Brain microvascular endothelial cell (primary cell): ENCODE data around the gene B3GLCT.

Experiments used
- DNase-seq: peaks from one replicate; pipeline ENCODE4 v3.0.0-alpha.2; 2020
- H3K27ac ChIP-seq: fragments of 250-450 bp; sonication (Bioruptor Pico); 2 replicates; pipeline ENCODE4 v1.5.1; 2020; ENCODE audit warnings: mild to moderate bottlenecking, moderate library complexity
- H3K27me3 ChIP-seq: fragments of 250-450 bp; sonication (Bioruptor Pico); replicated peaks from 2 replicates; pipeline ENCODE4 v1.5.1; 2020; ENCODE audit warnings: mild to moderate bottlenecking
- H3K36me3 ChIP-seq: fragments of 250-450 bp; sonication (Bioruptor Pico); replicated peaks from 2 replicates; pipeline ENCODE4 v1.5.1; 2020; ENCODE audit warnings: mild to moderate bottlenecking
- H3K4me3 ChIP-seq: 2 replicates; pipeline ENCODE4 v1.5.1; 2011; ENCODE audit warnings: low read depth, mild to moderate bottlenecking, control low read depth, low read length, moderate library complexity
- in situ Hi-C: cut with HindIII; loops from 2 replicates; pipeline ENCODE4 v1.10.0; 2017; ENCODE audit warnings: low sequenced_read_pairs, low pct_ligation_motif_present
- TF ChIP-seq, protein P1 (sequence below): IDR thresholded peaks from 2 replicates; pipeline ENCODE4 v1.5.1; 2011; ENCODE audit warnings: low read depth, mild to moderate bottlenecking, moderate library complexity, low read length, control low read depth, inconsistent platforms; ENCODE audit errors: missing control alignments

B3GLCT gene

DNA sequence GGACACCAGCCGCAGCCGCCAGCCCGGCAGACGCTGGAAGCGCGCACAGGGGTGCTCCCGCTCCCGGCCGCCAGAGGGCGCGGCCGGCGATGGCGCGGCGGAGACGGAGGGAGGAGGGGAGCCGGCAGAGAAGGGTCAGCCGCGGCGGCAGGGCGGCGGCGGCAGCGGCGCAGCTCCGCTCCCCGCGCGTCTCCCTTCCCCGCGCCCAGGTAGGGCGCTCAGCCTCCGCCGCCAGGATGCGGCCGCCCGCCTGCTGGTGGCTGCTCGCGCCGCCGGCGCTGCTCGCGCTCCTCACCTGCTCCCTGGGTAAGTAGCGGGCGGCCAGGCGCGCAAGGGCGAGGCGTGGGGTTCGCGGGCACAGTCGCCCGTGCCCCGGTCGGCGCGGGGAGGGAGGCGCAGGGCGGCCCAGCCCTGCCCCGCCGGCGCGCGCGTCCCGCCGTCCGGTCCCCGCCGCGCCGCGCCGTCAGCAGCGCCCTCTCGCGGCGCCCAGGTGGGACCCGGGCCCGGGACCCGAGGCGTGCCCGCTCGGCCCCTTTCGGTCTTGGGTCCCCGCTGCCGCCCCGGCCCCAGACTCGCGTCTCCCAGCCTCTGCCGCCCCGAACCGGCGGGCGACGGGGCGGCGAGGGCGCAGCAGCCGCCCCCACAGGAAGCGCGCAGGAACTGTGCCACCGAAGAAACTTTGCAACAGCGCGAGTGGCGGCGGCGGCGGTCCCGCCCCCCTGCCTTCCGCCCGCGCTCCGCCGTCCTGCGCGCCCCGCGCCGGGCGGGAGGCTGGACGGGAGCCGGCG lies at the start of gene B3GLCT:
TSS of gene B3GLCT (plus strand) at position 127 of the 788 bp plus-strand sequence. CDS start at position 237, 110 bp downstream.
- peak; percentile 18 for DNase-seq
- Histone ChIP-seq H3K4me3 (peak within 1 kb of the TSS; percentile 68), H3K27ac (peak within 1 kb of the TSS; percentile 86), H3K27me3 (no peaks in the 10 kb centered on the region), H3K36me3 (no peaks in the 10 kb centered on the region)
- TF ChIP-seq, protein P1, sequence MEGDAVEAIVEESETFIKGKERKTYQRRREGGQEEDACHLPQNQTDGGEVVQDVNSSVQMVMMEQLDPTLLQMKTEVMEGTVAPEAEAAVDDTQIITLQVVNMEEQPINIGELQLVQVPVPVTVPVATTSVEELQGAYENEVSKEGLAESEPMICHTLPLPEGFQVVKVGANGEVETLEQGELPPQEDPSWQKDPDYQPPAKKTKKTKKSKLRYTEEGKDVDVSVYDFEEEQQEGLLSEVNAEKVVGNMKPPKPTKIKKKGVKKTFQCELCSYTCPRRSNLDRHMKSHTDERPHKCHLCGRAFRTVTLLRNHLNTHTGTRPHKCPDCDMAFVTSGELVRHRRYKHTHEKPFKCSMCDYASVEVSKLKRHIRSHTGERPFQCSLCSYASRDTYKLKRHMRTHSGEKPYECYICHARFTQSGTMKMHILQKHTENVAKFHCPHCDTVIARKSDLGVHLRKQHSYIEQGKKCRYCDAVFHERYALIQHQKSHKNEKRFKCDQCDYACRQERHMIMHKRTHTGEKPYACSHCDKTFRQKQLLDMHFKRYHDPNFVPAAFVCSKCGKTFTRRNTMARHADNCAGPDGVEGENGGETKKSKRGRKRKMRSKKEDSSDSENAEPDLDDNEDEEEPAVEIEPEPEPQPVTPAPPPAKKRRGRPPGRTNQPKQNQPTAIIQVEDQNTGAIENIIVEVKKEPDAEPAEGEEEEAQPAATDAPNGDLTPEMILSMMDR, result peak; percentile 60
- in situ Hi-C loops, result no loop called here

DNA sequence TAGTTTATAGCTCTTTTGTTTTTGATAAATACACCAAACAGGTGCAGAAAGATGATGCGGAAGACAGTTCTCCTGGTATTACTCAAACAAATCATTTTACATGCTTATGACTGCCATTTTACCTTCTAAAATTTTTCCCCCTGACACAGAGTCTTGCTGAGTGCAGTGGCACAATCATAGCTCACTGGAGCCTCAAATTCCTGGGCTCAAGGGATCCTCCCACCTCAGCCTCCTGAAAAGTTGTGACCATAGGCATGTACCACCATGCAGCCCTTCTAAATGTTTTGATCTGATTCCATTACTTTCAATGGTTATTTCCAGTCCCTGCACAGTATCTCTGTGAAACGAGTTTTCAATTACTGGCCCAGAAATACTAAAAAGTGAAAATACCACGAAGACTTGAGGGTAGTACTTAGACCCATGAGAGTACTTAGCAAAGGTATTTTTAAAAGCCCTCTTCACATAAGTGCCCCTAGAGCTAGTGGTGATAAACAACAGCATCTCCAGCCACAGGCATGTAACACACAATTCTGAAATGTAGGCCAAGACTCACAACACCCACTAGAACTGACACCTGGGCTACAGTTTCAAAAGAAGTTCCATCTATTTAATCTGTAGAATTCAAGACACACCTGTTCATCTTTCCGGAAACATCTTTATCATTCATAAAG lies 49.3 kb upstream of the B3GLCT start:
- TF ChIP-seq, protein P1, result no peak
- no peak for DNase-seq
- H3K4me3 ChIP-seq, result no peak overlapping the region
- H3K27ac ChIP-seq, result no peak overlapping the region
- in situ Hi-C loops, result no loop called here
- no peaks in the 10 kb centered on the region for H3K27me3 ChIP-seq
- peaks cover 56% of the 10 kb centered on the region for H3K36me3 ChIP-seq

DNA sequence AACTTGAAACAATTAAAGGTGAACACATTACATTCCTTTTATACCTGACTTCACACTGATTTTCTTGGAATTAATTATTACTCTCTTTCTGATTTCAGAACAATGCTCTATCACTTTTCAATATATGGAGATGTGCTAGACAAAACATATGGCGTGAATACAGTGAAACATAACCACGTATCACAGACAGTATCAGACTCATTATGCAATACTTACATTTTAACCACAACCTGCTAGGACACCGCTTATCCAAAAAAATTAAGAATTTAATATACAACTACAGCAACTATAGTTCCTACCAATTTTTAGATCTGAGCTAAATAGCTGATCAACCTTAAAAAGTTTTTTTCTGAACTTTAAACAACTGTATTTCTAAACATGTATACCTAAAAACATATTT lies 47.9 kb upstream of the B3GLCT start:
- peaks cover 45% of the 10 kb centered on the region for H3K36me3 ChIP-seq
- in situ Hi-C loops, result no loop called here
- H3K27ac ChIP-seq, result no peak overlapping the region
- no peaks in the 10 kb centered on the region for H3K27me3 ChIP-seq
- no peak overlapping the region for H3K4me3 ChIP-seq
- DNase-seq, result no peak
- TF ChIP-seq, protein P1, result no peak

DNA sequence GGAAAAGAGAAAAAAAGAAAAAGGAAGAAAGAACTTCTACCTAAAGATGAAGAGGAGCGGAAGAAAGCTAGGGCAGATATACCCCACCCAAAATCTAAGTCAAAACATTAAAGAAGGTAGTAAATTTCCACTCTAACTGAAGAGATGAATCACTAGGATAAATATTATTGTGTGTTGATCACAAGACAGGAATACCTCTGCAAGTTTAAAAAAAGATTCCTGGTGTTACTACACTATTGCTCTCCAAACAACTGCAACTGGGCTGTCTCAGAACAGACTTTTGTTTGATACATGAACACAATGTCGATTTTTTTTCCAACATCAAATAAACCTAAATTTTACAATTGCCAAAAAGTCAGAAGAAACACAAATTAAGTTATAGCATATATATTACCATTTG lies 44.8 kb upstream of the B3GLCT start:
- Histone ChIP-seq H3K36me3 (peaks cover 30% of the 10 kb centered on the region), H3K4me3 (no peak overlapping the region), H3K27ac (no peak overlapping the region), H3K27me3 (no peaks in the 10 kb centered on the region)
- TF ChIP-seq, protein P1, result no peak
- in situ Hi-C loops, result no loop called here
- no peak for DNase-seq

DNA sequence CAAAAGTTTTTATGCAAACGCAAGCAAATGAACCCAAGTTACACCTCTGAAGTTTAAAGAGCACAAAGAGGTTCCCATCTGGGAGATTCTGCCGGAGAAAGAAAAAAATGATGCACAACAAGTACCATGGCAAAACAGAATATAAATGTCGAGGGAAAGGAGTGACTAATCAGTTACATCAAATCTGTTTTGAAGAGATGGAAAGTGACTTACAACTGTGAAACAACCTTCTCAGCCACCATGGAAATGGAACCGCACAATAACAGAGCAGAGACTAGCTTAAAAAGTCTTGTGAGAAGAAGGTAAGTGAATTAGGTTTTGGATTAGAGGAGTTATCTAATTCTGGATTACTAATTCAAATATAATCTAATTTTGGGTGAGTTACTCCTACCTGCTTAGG lies 40.5 kb upstream of the B3GLCT start:
- Histone ChIP-seq H3K4me3 (peak overlapping the region; percentile 94), H3K36me3 (peaks cover 9% of the 10 kb centered on the region), H3K27ac (no peak overlapping the region), H3K27me3 (no peaks in the 10 kb centered on the region)
- no peak for DNase-seq
- in situ Hi-C loops, result no loop called here
- TF ChIP-seq, protein P1, result no peak
